OCI-LY3 (cell line): ENCODE data around the gene SLC44A3.

ENCODE experiments used
- CTCF ChIP-seq: fragments of 200-600, 300-600 bp; sonication (generic); IDR thresholded peaks from 2 replicates; pipeline ENCODE4 v1.5.1; 2014; ENCODE audit warnings: antibody characterized with exemption, low read length, low read depth
- EZH2phosphoT487 ChIP-seq: fragments of 200-600 bp; shearing (Covaris generic); IDR thresholded peaks from 2 replicates; pipeline ENCODE4 v1.6.1; 2018; ENCODE audit warnings: antibody characterized with exemption, mixed run types, low read depth

DNA sequence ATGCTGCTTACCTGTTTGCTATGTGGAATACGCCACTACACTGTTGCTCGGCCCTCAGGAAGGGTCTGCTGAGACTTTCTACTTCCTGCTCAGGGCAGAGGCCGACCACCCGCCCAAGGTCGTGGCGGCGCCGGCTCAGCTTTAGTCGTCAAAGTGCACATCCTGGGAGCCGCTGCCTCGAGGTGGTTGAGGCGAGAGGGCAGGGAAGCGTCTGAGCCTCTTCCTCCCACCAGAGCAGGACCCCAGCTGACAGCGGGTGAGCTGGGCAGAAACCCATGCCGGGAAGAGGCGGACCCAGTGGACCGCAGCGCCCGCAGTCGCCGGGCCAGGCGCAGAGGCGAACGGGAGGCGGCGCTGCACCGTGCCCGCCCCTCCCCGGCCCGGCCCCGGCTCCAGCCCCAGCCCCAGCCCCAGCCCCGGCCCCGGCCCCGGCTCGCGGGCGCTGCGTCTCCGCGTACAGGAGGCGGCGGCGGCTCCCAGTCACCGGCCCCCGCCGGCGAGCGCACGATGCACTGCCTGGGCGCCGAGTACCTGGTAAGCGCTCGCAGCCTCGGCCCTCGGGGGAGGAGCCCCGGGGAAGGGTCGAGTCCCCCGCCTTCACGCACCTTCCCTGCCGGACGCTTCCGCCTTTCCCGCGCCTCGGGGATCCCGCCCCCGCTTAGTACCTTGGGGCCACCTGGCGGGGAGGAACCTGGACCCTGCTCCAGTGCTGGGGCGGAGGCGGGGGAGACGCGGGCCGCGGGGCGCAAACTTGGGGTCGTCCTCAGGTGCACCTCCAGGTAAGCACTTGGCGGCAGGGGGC, at the start of gene SLC44A3:
- TF ChIP-seq CTCF (no peak), EZH2phosphoT487 (no peak)
